Fibroblast of lung (primary cell): ENCODE data around the gene GNPDA1.

Experiments used
- CTCF ChIP-seq, 2 donors: IDR thresholded peaks in 1 of 2; conservative IDR thresholded peaks in 1 of 2; 1 replicate in 1 of 2; 2 replicates in 1 of 2; pipeline ENCODE4 v1.5.1; 2011 to 2012; ENCODE audit warnings: low read length in 2 of 2, control low read depth in 1 of 2, inconsistent platforms in 1 of 2, low read depth in 1 of 2, mild to moderate bottlenecking in 1 of 2
- EZH2 ChIP-seq: IDR thresholded peaks from 2 replicates; pipeline ENCODE4 v1.5.1; 2012; ENCODE audit warnings: low read length, control low read depth, mild to moderate bottlenecking; ENCODE audit errors: missing control alignments

DNA sequence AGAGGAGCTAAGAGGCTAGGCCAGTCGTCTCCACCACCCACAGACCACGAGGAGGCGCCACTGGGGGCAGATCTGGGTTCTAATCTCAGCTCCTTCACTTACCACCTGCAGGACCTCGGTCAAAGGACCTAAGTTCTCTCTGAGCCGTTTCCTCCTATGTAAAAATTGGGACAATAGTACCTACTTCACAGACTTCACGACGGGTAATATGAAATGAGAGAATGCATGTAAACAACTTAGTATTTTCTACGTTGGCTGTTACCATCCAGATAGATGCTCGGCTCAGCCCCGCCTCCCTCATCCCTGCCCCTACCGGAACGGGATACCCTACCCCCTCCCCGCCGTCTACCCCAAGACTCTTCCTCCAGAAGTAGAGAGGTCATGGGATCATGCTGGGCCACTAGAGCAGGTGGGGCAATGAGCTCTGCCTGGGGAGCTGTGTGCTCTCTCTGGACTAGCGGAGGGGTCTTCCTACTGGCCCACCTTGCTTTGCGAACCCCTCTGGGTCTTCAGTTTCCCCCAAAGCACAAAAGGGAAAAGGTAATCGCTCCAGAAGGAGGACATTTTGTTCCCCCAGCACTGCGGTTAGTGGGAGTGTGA is 541 bp downstream of the GNPDA1 start:
- TF ChIP-seq CTCF (conservative IDR thresholded peaks at IDR 0.05 in 1 of 2, IDR thresholded peaks at IDR 0.05 in 1 of 2; ENCODE audit: low read depth in 1 of 2, low read length in 2 of 2), result peak; percentile 49 to 57
- no peak for TF ChIP-seq EZH2
